Thyroid gland (tissue), 4 donors: ENCODE data around the gene PSMG3.

ENCODE experiments used
- POLR2A ChIP-seq, 2 donors: fragments of 450-650 bp; IDR thresholded peaks; one replicate each; pipeline ENCODE4 v1.6.1; 2017; ENCODE audit warnings: antibody characterized with exemption in 2 of 2, mild to moderate bottlenecking in 2 of 2, moderate library complexity in 1 of 2
- TF ChIP-seq, protein P1 (sequence below), 6 experiments: fragments of 200-600 bp in 3 of 6; fragments of 450-650 bp in 3 of 6; sonication (generic) in 3 of 6; IDR thresholded peaks; one replicate each; pipeline ENCODE4 v1.5.1; 2016 to 2019; ENCODE audit warnings: antibody characterized with exemption in 6 of 6, mild to moderate bottlenecking in 2 of 6, inconsistent platforms in 1 of 6, moderate library complexity in 1 of 6

DNA sequence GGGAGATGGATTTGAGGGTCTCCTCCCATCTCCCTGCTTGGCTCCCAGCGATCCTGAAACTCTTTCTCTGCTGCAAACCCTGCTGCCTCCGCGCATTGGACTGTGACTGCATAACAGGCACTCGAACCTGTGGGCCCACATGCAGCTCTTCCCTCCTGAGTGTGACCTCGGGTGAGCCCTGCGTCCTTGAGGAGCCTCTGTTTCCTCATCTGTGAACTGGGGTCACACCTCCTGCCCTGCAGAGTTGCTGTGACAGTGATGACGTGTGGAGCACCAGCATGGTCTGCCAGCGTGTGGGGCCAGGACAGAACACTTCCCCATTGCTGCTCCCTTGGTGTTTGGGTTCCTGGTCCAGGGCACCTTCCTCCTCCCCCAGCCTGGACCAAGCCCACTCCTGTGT is 46.9 kb upstream of the PSMG3 start:
- TF ChIP-seq, protein P1, sequence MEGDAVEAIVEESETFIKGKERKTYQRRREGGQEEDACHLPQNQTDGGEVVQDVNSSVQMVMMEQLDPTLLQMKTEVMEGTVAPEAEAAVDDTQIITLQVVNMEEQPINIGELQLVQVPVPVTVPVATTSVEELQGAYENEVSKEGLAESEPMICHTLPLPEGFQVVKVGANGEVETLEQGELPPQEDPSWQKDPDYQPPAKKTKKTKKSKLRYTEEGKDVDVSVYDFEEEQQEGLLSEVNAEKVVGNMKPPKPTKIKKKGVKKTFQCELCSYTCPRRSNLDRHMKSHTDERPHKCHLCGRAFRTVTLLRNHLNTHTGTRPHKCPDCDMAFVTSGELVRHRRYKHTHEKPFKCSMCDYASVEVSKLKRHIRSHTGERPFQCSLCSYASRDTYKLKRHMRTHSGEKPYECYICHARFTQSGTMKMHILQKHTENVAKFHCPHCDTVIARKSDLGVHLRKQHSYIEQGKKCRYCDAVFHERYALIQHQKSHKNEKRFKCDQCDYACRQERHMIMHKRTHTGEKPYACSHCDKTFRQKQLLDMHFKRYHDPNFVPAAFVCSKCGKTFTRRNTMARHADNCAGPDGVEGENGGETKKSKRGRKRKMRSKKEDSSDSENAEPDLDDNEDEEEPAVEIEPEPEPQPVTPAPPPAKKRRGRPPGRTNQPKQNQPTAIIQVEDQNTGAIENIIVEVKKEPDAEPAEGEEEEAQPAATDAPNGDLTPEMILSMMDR (IDR thresholded peaks at IDR 0.05) = no peak
- no peak for TF ChIP-seq POLR2A (IDR thresholded peaks at IDR 0.05)
